RWPE2 (cell line): ENCODE measurements around the gene PCID2.

Experiments used
- ATAC-seq: fragments of 200-7000 bp; cut with Tn5 transposase; 3 replicates; pipeline ENCODE4 v1.9.1; 2021; ENCODE audit warnings: low read depth
- DNase-seq: peaks from one replicate; pipeline ENCODE4 v3.0.0-alpha.2; 2020; ENCODE audit warnings: low spot score
- H3K27ac ChIP-seq: fragments of 450-650 bp; 2 replicates; pipeline ENCODE4 v1.5.1; 2017; ENCODE audit warnings: mild to moderate bottlenecking; ENCODE audit not compliant: poor library complexity, severe bottlenecking
- H3K27me3 ChIP-seq: fragments of 250-450 bp; sonication (Bioruptor Pico); 2 replicates; pipeline ENCODE4 v1.5.1; 2021; ENCODE audit warnings: mild to moderate bottlenecking, moderate library complexity; ENCODE audit not compliant: insufficient read depth, poor library complexity, severe bottlenecking
- H3K36me3 ChIP-seq: fragments of 250-450 bp; sonication (Bioruptor Pico); 2 replicates; pipeline ENCODE4 v1.5.1; 2020; ENCODE audit warnings: low read depth, mild to moderate bottlenecking, moderate library complexity
- H3K4me1 ChIP-seq: fragments of 250-450 bp; sonication (Bioruptor Pico); 2 replicates; pipeline ENCODE4 v1.5.1; 2021; ENCODE audit warnings: mild to moderate bottlenecking, moderate library complexity; ENCODE audit not compliant: insufficient read depth, poor library complexity, severe bottlenecking
- H3K4me3 ChIP-seq: fragments of 250-450 bp; sonication (Bioruptor Pico); 2 replicates; pipeline ENCODE4 v1.5.1; 2021; ENCODE audit warnings: mild to moderate bottlenecking, moderate library complexity; ENCODE audit not compliant: severe bottlenecking
- H3K9me3 ChIP-seq: fragments of 250-450 bp; sonication (Bioruptor Pico); 2 replicates; pipeline ENCODE4 v1.5.1; 2021; ENCODE audit warnings: mild to moderate bottlenecking, moderate library complexity; ENCODE audit not compliant: severe bottlenecking
- TF ChIP-seq, protein P1 (sequence below): fragments of 450-650 bp; IDR thresholded peaks from one replicate; pipeline ENCODE4 v1.5.1; 2017; ENCODE audit warnings: mild to moderate bottlenecking, moderate library complexity; ENCODE audit not compliant: poor library complexity, severe bottlenecking

The PCID2 gene

GRCh38 chr13:113204378-113204734, 4.1 kb downstream of the PCID2 start:
- Histone ChIP-seq H3K36me3 (peaks cover 49% of the 10 kb centered on the region), H3K4me3 (no peak overlapping the region), H3K27ac (no peak overlapping the region), H3K27me3 (no peaks in the 10 kb centered on the region), H3K4me1 (peaks cover 7% of the 10 kb centered on the region), H3K9me3 (no peaks in the 10 kb centered on the region)
- DNase-seq = no peak
- no peak for ATAC-seq
- TF ChIP-seq, protein P1, sequence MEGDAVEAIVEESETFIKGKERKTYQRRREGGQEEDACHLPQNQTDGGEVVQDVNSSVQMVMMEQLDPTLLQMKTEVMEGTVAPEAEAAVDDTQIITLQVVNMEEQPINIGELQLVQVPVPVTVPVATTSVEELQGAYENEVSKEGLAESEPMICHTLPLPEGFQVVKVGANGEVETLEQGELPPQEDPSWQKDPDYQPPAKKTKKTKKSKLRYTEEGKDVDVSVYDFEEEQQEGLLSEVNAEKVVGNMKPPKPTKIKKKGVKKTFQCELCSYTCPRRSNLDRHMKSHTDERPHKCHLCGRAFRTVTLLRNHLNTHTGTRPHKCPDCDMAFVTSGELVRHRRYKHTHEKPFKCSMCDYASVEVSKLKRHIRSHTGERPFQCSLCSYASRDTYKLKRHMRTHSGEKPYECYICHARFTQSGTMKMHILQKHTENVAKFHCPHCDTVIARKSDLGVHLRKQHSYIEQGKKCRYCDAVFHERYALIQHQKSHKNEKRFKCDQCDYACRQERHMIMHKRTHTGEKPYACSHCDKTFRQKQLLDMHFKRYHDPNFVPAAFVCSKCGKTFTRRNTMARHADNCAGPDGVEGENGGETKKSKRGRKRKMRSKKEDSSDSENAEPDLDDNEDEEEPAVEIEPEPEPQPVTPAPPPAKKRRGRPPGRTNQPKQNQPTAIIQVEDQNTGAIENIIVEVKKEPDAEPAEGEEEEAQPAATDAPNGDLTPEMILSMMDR = no peak

DNA sequence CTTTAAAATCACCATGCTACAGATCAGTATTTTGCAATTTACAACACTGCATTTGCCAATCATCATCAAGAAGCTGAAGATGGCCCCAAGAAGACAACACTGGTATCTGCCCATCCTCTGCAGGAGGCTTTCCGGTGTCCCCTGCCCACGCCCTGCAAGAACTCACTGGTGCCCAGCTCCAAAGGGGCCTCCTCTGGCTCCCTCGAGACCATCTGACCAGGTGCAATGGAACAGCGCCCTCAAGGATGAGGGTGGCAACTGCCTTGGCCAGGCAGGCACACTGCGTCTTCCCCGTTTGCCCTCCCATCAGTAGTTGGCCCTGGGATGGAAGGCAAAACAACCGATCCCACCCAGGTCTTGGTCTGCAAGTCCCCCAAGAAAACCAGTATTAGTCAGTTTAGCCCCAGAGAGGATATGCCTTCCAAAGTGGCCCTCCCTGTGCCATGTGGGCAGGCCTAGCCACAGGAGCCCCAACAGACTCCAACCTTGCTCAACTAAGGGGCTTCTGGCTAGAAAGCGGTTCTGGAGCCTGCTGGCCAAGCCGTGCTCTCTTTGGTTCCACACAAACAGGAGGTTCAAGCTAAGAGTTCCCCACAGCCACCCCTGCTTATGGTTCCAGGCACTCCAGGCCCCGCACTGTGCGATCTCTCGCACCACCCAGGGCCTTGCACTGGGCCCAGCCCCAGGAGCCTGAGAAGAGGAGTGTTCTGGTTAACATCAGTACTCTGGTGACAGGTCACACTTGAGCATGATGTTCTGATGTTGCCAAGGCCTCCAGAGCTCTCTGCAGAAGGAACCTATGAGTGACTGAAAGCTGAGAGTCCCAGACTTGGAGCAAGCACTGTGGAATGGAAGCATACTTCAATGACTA, 4.7 kb downstream of the PCID2 start:
- Histone ChIP-seq H3K9me3 (no peaks in the 10 kb centered on the region), H3K36me3 (peaks cover 55% of the 10 kb centered on the region), H3K27me3 (no peaks in the 10 kb centered on the region), H3K4me3 (no peak overlapping the region), H3K27ac (no peak overlapping the region), H3K4me1 (peaks cover 7% of the 10 kb centered on the region)
- TF ChIP-seq, protein P1 = no peak
- DNase-seq (no peak), ATAC-seq (no peak)

GRCh38 chr13:113202912-113203311, 5.6 kb downstream of the PCID2 start:
- TF ChIP-seq, protein P1 = no peak
- peaks cover 63% of the 10 kb centered on the region for H3K36me3 ChIP-seq
- peaks cover 7% of the 10 kb centered on the region for H3K4me1 ChIP-seq
- no peak overlapping the region for H3K27ac ChIP-seq
- no peaks in the 10 kb centered on the region for H3K27me3 ChIP-seq
- no peaks in the 10 kb centered on the region for H3K9me3 ChIP-seq
- no peak for ATAC-seq
- no peak for DNase-seq
- no peak overlapping the region for H3K4me3 ChIP-seq

GRCh38 chr13:113201815-113202214, 6.7 kb downstream of the PCID2 start:
- ATAC-seq = no peak; the same call in 2 of the 3 replicates
- TF ChIP-seq, protein P1 = no peak
- H3K9me3 ChIP-seq = no peaks in the 10 kb centered on the region
- H3K36me3 ChIP-seq = peaks cover 70% of the 10 kb centered on the region
- no peaks in the 10 kb centered on the region for H3K27me3 ChIP-seq
- peaks cover under 1% of the 10 kb centered on the region for H3K4me1 ChIP-seq
- no peak for DNase-seq
- H3K4me3 ChIP-seq = no peak overlapping the region
- no peak overlapping the region for H3K27ac ChIP-seq
